SIG-M5 treated with dmso at 0.1 percent for 504 hours (cell line): Measurements from ENCODE around the gene MROH8.
"Not testable (repeated sequence)": the region's sequence is repeated elsewhere in the genome, so short reads cannot be mapped to it uniquely, and the experiment has no call there.

ENCODE experiments used
- DNase-seq: peaks from one replicate; lab custom pipeline; 2025; ENCODE audit not compliant: unreplicated experiment; lab: John Stamatoyannopoulos, UW

MROH8 gene

GRCh38 chr20:37095599-37096414 is 83.5 kb downstream of the MROH8 start, which contains the start of gene RBL1:
Gene RBL1, minus strand, starts transcription at chr20:37095997. Its CDS starts 69 bp downstream, at chr20:37095928.
- DNase-seq, result peak; percentile 89

- peak; percentile 51 for DNase-seq
Observed at GRCh38 chr20:37095108-37095598, 84.2 kb downstream of the MROH8 start.

- no peak for DNase-seq
Observed at GRCh38 chr20:37090407-37090806, 88.9 kb downstream of the MROH8 start.

GRCh38 chr20:37081717-37082289 is 97.5 kb downstream of the MROH8 start:
- DNase-seq, result no peak

- DNase-seq, result no peak
Observed at GRCh38 chr20:37077009-37077408, 102.3 kb downstream of the MROH8 start.

- no peak for DNase-seq
Observed at GRCh38 chr20:37075932-37076685, 103.2 kb downstream of the MROH8 start.

- no peak for DNase-seq
Observed at GRCh38 chr20:37072293-37073196, 106.8 kb downstream of the MROH8 start.

- DNase-seq, result no peak
Observed at GRCh38 chr20:37071481-37071911, 107.9 kb downstream of the MROH8 start.

- not testable (repeated sequence) for DNase-seq
Observed at GRCh38 chr20:37069563-37069962, 109.8 kb downstream of the MROH8 start.

- DNase-seq, result no peak
Observed at GRCh38 chr20:37066168-37066567, 113.2 kb downstream of the MROH8 start.

GRCh38 chr20:37055276-37055675 is 124.1 kb downstream of the MROH8 start:
- no peak for DNase-seq

- no peak for DNase-seq
Observed at GRCh38 chr20:37053230-37053950, 126.0 kb downstream of the MROH8 start.
